Activated CD8-positive, alpha-beta T cell treated with anti-CD3 and anti-CD28 coated beads, Interleukin-2, amount 10 ng/mL, durations not matched to agents 7 days and 5 days (primary cell): ENCODE measurements around the gene CUL2. TPM values are rescaled to one million over a fixed set of nuclear protein-coding genes. Genes with fewer than 3 reads are reported as not detected.

Experiments
- ATAC-seq: fragments of 150-1000 bp; cut with Tn5 transposase; one replicate; pipeline ENCODE4 v1.10.0; 2021; ENCODE audit warnings: moderate library complexity
- CTCF ChIA-PET: fragments of 350-600 bp; sonication (Branson Sonifier 250); formaldehyde crosslinking; loops from one replicate; lab custom pipeline; 2021; ENCODE audit warnings: antibody characterized with exemption; lab: Charles Lee
- POLR2A ChIA-PET: fragments of 350-600 bp; sonication (Branson Sonifier 250); formaldehyde crosslinking; loops from one replicate; lab custom pipeline; 2021; ENCODE audit warnings: antibody characterized with exemption; lab: Charles Lee
- DNase-seq: peaks from one replicate; pipeline ENCODE4 v3.0.0-alpha.2; 2020
- H3K27ac Mint-ChIP-seq: one replicate; pipeline ENCODE4 v1.8.0; 2021; ENCODE audit warnings: mild to moderate bottlenecking, mixed read lengths
- H3K27me3 Mint-ChIP-seq: one replicate; pipeline ENCODE4 v1.8.0; 2021; ENCODE audit warnings: low read depth, mixed read lengths
- H3K36me3 Mint-ChIP-seq: one replicate; pipeline ENCODE4 v1.8.0; 2021; ENCODE audit warnings: low read depth, mixed read lengths
- H3K4me1 Mint-ChIP-seq: one replicate; pipeline ENCODE4 v1.8.0; 2021; ENCODE audit warnings: low read depth, mixed read lengths
- H3K4me3 Mint-ChIP-seq: one replicate; pipeline ENCODE4 v1.8.0; 2021; ENCODE audit warnings: mild to moderate bottlenecking, mixed read lengths
- H3K9me3 Mint-ChIP-seq: one replicate; pipeline ENCODE4 v1.8.0; 2022; ENCODE audit warnings: mixed read lengths; ENCODE audit not compliant: insufficient read depth
- total RNA-seq, 2 experiments: library from RNA; stranded (reverse); gene quantifications; one replicate each; pipeline ENCODE4 v1.2.3, GENCODE V29; 2021

Gene CUL2
- total RNA-seq, 2 experiments from 2014 or later = 33.8 to 38.7 TPM

DNA sequence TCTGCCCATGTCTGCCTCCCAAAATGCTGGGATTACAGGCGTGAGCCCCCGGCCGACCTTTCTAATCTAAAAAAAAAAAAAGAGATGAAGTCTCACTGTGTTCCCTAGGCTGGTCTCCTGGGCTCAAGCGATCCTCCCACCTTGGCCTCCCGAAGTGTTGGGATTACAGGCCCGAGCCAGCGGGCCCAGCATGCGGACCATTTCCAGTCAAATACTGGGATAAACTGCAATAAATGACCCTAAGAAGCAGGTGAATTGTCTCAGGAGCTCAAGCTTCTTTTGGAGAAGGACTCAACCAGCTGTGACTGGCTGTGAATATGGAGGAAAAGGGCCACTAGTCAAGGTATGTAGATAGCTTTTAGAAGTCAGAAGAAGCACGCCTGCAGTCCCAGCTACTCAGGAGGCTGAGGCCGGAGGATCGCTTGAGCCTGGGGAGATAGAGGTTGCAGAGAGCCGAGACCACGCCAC lies 36.0 kb upstream of the CUL2 start:
- H3K36me3 Mint-ChIP-seq = peaks cover 15% of the 10 kb centered on the region
- POLR2A ChIA-PET = interaction anchor here (0.6 to 6.5 kb wide), 25 partner anchors 9 to 227 kb away, joined by 3 to 201 read pairs (median 4); partner anchors contain the start of gene CUL2

DNA sequence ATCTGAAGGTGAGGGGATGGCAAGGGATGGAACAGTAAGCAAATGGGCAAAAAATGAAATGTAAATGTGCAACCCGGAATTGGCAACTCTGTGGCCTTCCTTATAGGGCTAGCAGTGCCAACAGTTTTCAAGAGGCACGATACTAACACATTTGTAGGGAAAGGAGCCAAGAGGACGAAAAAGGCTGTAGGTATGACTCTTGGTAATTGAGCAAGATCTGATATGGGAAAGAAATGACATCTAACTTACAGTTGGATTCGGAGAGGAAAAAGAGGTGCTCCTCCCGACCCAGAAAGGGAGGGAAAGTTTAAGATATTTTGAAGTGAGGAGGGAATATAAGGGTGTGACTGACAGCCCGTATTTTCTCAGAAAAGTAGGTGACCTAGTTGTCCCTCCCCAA lies 34.4 kb upstream of the CUL2 start:
- CTCF ChIA-PET = interaction anchor here (15.5 to 20.9 kb wide), 2 partner anchors 71 to 93 kb away, joined by 323 to 346 read pairs; no protein-coding TSS in a partner anchor
- Mint-ChIP-seq H3K27me3 (no peaks in the 10 kb centered on the region), H3K36me3 (peaks cover 7% of the 10 kb centered on the region), H3K27ac (no peak overlapping the region), H3K9me3 (no peaks in the 10 kb centered on the region), H3K4me3 (no peak overlapping the region), H3K4me1 (peaks cover 34% of the 10 kb centered on the region)
- POLR2A ChIA-PET = interaction anchor here (2.7 to 6.5 kb wide), 2 partner anchors 34 to 71 kb away, joined by 18 to 201 read pairs; partner anchors contain the start of gene CUL2
- no peak for DNase-seq
- ATAC-seq = no peak

More for the DNA sequence above, 36.0 kb upstream of the CUL2 start:
- Mint-ChIP-seq H3K4me1 (peaks cover 48% of the 10 kb centered on the region), H3K4me3 (peak overlapping the region; percentile 86), H3K9me3 (no peaks in the 10 kb centered on the region), H3K27ac (peak overlapping the region; percentile 93), H3K27me3 (no peaks in the 10 kb centered on the region)
- no peak for DNase-seq
- CTCF ChIA-PET = interaction anchor here (0.6 to 20.9 kb wide), 25 partner anchors 8 to 226 kb away, joined by 3 to 346 read pairs (median 5); no protein-coding TSS in a partner anchor
- ATAC-seq = no peak

DNA sequence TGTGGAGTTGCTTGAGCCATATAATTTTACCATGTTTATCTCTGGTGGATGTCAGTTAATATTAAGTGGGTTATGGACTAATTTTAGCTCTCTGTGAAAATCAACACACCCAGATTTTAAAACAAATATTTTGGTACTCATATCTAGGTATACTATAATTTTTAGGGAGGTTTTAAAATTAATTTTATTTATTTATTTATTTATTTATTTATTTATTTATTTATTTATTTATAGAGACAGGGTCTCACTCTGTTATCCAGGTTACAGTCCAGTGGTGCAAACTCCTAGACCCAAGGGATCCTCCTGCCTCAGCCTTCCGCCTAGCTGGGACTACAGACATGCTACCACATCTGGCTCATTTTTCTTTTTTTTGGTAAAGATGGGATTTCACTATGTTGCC lies 29.2 kb upstream of the CUL2 start:
- no peaks in the 10 kb centered on the region for H3K9me3 Mint-ChIP-seq
- H3K4me3 Mint-ChIP-seq = no peak overlapping the region

DNA sequence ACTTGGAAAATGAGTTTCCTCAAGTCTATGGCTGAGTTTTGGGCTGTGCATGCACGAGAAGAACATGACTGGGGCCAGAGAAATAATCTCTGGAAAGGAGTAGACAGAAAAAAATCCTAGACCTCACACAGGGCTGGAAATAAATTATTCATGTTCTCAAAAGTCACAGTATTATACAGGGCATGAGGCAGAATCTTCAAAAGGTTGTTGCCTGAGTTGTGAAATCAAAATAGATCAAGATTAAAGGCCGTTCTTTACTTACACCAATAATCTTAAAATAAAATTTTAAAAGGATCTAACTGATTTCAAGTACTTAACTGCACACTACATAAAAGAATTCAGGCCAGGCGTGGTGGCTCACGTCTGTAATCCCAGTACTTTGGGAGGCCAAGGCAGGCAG lies 22.4 kb upstream of the CUL2 start:
- CTCF ChIA-PET = no interaction called here

More for the DNA sequence above, 29.2 kb upstream of the CUL2 start:
- H3K36me3 Mint-ChIP-seq = no peaks in the 10 kb centered on the region
- DNase-seq (no peak), ATAC-seq (no peak)
- peaks cover 4% of the 10 kb centered on the region for H3K4me1 Mint-ChIP-seq
- ChIA-PET POLR2A (interaction anchor here (5.0 kb wide), 1 partner anchor 76 kb away, joined by 29 read pairs; no protein-coding TSS in a partner anchor), CTCF (interaction anchor here (0.7 to 20.9 kb wide), 12 partner anchors 28 to 444 kb away, joined by 3 to 346 read pairs (median 4); no protein-coding TSS in a partner anchor)
- peaks cover 3% of the 10 kb centered on the region for H3K27me3 Mint-ChIP-seq
- H3K27ac Mint-ChIP-seq = no peak overlapping the region

DNA sequence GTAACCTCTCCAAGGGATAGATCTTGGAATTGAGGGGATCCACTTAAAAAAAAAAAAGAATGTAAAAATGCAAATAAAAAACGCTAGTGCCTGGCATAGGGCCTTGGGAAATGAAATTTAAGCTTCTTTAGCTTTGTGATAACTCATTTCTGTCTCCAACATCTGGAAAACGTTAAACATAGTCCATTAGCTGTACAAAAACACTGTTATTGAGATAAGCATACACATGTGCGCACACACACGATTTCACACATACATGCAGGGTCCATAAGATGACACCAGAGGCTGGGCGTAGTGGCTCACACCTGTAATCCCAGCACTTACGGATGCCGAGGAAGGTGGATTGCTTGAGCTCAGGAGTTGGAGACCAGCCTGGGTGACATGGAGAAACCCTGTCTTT lies 13.7 kb upstream of the CUL2 start:
- no peaks in the 10 kb centered on the region for H3K36me3 Mint-ChIP-seq
- ChIA-PET POLR2A (interaction anchor here (0.8 kb wide), 1 partner anchor 421 kb away, joined by 3 read pairs; no protein-coding TSS in a partner anchor), CTCF (no interaction called here)
- no peaks in the 10 kb centered on the region for H3K9me3 Mint-ChIP-seq
- ATAC-seq = no peak
- no peak overlapping the region for H3K27ac Mint-ChIP-seq
- no peaks in the 10 kb centered on the region for H3K4me1 Mint-ChIP-seq
- H3K4me3 Mint-ChIP-seq = no peak overlapping the region
- H3K27me3 Mint-ChIP-seq = peaks cover 8% of the 10 kb centered on the region
- no peak for DNase-seq

More for the DNA sequence above, 22.4 kb upstream of the CUL2 start:
- Mint-ChIP-seq H3K36me3 (no peaks in the 10 kb centered on the region), H3K9me3 (no peaks in the 10 kb centered on the region), H3K27me3 (peaks cover 6% of the 10 kb centered on the region), H3K27ac (no peak overlapping the region), H3K4me3 (no peak overlapping the region), H3K4me1 (no peaks in the 10 kb centered on the region)
- POLR2A ChIA-PET = no interaction called here
- DNase-seq = no peak
- ATAC-seq = no peak

DNA sequence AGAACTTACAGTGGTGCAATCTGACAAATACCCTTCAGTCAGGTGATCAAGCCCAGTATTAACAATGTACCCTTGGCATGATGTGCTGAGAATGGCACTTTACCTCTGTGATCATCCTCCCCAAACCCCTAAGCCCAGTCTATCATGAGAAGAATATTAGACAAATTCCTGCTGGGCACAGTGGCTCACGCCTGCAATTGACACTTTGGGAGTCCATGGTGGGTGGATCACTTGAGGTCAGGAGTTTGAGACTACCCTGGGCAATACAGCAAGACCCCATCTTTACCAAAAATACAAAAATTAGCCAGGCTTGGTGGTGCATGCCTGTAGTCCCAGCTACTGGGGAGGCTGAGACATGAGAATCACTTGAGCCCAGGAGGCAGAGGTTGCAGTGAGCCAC lies 7.4 kb upstream of the CUL2 start:
- no peak for ATAC-seq
- no peak overlapping the region for H3K4me3 Mint-ChIP-seq
- no peaks in the 10 kb centered on the region for H3K9me3 Mint-ChIP-seq
- no peaks in the 10 kb centered on the region for H3K4me1 Mint-ChIP-seq
- no peak for DNase-seq
- H3K27me3 Mint-ChIP-seq = peaks cover 21% of the 10 kb centered on the region
- no peak overlapping the region for H3K27ac Mint-ChIP-seq
- no peaks in the 10 kb centered on the region for H3K36me3 Mint-ChIP-seq
- ChIA-PET CTCF (interaction anchor here (0.8 kb wide), 1 partner anchor 103 kb away, joined by 3 read pairs; no protein-coding TSS in a partner anchor), POLR2A (no interaction called here)

DNA sequence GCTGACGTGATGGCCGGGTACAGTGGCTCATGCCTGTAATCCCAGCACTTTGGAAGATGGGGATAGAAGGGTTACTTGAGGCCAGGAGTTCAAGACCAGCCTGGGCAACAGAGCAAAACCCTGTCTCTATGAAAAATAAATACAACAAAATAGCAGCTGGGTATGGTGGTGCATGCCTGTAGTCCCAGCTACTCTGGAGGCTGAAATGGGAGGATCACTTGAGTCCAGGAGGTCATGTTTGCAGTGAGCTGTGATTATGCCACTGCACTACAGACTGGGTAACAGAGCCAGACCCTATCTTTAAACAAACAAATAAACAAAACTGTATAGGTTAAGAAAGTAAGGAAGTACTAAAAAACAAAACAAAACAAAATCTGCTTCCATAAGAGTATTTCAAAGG lies 6.2 kb upstream of the CUL2 start:
- ChIA-PET CTCF (interaction anchor here (1.5 kb wide), 1 partner anchor 100 kb away, joined by 3 read pairs; no protein-coding TSS in a partner anchor), POLR2A (interaction anchor here (0.7 kb wide), 1 partner anchor 99 kb away, joined by 3 read pairs; no protein-coding TSS in a partner anchor)
- peaks cover 19% of the 10 kb centered on the region for H3K27me3 Mint-ChIP-seq
- no peak for ATAC-seq
- H3K4me3 Mint-ChIP-seq = no peak overlapping the region
- H3K9me3 Mint-ChIP-seq = no peaks in the 10 kb centered on the region
- H3K36me3 Mint-ChIP-seq = no peaks in the 10 kb centered on the region
- peaks cover 1% of the 10 kb centered on the region for H3K4me1 Mint-ChIP-seq
- no peak for DNase-seq
- H3K27ac Mint-ChIP-seq = no peak overlapping the region

DNA sequence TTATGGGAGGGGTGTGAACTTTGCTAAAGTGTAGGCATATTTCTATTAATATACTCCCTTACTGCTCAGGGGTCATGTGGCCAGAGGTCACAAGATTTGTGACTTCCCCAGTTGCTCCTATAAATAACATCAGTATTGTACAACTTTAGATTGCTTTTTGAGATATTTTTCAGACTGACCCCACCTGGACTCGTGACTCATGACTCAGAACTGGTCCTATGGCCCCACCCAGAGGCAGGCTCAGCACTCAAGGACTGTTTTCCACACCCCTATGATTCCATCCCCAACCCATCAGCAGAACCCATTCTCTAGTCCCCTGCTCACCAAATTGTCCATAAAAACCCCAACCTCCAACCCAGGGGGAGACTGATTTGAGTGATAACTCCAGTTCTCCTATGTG lies 2.7 kb upstream of the CUL2 start:
- H3K36me3 Mint-ChIP-seq = peaks cover 4% of the 10 kb centered on the region
- POLR2A ChIA-PET = interaction anchor here (0.7 kb wide), 1 partner anchor 360 kb away, joined by 3 read pairs; no protein-coding TSS in a partner anchor
- peaks cover 26% of the 10 kb centered on the region for H3K4me1 Mint-ChIP-seq
- peak; percentile 22 for DNase-seq
- ATAC-seq = no peak
- peaks cover 8% of the 10 kb centered on the region for H3K27me3 Mint-ChIP-seq
- H3K9me3 Mint-ChIP-seq = no peaks in the 10 kb centered on the region
- no peak overlapping the region for H3K4me3 Mint-ChIP-seq
- H3K27ac Mint-ChIP-seq = no peak overlapping the region
- CTCF ChIA-PET = no interaction called here

DNA sequence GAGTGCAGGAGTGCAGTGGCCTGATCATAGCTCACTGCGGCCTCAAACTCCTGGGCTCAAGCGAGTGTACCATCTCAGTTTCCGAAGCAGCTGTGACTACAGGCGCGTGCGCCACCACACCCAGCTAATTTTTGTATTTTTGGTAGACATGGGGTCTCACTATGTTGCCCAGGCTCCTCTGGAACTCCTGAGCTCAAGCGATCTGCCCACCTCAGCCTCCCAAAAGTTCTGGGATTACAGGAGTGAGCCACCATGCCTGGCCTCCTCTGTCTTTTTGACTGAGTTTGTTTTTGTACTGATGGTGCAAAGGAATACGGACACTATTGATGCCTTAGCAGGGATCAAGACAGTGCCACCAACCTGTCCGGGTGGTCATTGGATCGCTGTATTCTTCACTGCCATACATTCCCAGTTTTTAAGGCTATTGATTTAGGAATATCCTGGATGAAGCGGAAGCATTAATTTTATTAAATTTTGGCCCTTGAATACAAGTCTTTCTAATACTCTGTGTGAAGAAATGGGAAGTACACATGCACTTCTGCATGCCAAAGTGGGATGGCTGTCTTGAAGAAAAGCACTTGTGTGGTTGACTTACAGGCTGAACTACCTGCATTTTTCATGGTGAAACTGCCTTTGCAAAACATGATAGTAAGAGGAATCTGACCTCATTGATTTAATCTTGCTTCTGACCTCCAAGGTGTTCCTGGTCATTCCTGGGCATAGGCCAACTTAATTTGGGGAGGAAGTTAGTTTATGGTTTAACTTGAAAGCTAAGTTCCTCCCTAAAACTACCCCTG lies 2.1 kb upstream of the CUL2 start:
- CTCF ChIA-PET = interaction anchor here (1.0 to 1.3 kb wide), 3 partner anchors 28 to 130 kb away, joined by 3 read pairs; partner anchors contain the start of gene CREM
- no peaks in the 10 kb centered on the region for H3K9me3 Mint-ChIP-seq
- no peak overlapping the region for H3K4me3 Mint-ChIP-seq
- ATAC-seq (no peak), DNase-seq (no peak)
- H3K27me3 Mint-ChIP-seq = peaks cover 8% of the 10 kb centered on the region
- POLR2A ChIA-PET = interaction anchor here (0.5 to 2.6 kb wide), 3 partner anchors 34 to 359 kb away, joined by 3 to 18 read pairs (median 3); partner anchors contain the start of gene CREM
- H3K36me3 Mint-ChIP-seq = peaks cover 9% of the 10 kb centered on the region
- H3K27ac Mint-ChIP-seq = no peak overlapping the region
- peaks cover 32% of the 10 kb centered on the region for H3K4me1 Mint-ChIP-seq

DNA sequence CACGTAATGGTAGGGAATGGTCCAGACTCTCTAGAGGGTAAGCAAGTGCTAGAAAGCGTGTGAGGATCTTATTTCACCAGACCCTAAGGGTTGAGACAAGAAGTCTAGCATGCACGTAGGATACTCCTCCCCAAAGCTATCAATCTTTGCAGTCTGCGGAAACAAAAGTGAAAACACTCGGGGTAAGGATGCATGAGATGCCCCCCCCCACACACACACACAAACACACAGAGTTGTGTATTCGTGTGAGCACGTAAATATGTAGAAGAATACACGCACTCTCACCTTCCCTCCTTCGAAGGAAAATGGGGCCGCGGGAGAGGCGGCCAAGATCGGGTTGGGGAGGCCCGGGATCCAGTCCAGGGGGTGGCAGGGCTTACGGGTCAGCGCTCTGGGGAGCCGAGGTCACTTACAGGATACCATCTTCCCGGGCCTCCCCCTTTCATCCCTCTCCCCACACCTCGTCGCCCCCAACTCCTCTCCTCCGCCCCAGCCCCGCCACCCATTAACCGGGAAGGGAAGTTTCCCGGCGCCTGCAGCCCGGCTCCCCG lies 455 bp downstream of the CUL2 start:
- POLR2A ChIA-PET = interaction anchor here (0.6 to 2.6 kb wide), 3 partner anchors 36 to 1291 kb away, joined by 3 to 18 read pairs (median 6); partner anchors contain the start of gene CREM
- H3K4me1 Mint-ChIP-seq = peaks cover 43% of the 10 kb centered on the region
- ATAC-seq (peak; percentile 40), DNase-seq (peak; percentile 38)
- peak overlapping the region; percentile 96 for H3K4me3 Mint-ChIP-seq
- H3K27ac Mint-ChIP-seq = peak overlapping the region; percentile 97
- peaks cover 5% of the 10 kb centered on the region for H3K27me3 Mint-ChIP-seq
- H3K36me3 Mint-ChIP-seq = peaks cover 13% of the 10 kb centered on the region
- no peaks in the 10 kb centered on the region for H3K9me3 Mint-ChIP-seq
- CTCF ChIA-PET = interaction anchor here (0.8 to 1.5 kb wide), 5 partner anchors 27 to 127 kb away, joined by 3 to 4 read pairs (median 3); no protein-coding TSS in a partner anchor

DNA sequence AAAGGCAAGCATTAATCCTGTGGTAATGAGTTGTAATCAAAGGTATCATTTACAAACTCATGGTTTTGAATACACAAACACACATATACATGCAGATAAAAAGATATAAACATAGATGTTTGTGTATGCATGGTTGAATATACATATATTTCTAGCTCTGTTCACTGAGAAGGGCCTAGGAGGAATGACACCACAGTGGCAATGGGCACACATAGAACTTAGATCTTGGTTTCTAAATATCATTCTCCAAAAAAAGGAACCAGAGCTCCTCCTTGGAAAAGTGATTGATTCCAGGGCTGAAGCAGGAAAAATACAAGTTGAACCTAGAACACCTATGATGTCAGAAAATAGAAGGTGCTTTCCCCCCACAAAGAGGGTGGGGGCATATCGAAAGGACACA lies 6.9 kb downstream of the CUL2 start:
- no peak for ATAC-seq
- H3K4me3 Mint-ChIP-seq = no peak overlapping the region
- peaks cover 5% of the 10 kb centered on the region for H3K9me3 Mint-ChIP-seq
- no peak overlapping the region for H3K27ac Mint-ChIP-seq
- H3K4me1 Mint-ChIP-seq = peaks cover 22% of the 10 kb centered on the region
- CTCF ChIA-PET = no interaction called here
- peaks cover 39% of the 10 kb centered on the region for H3K36me3 Mint-ChIP-seq
- no peak for DNase-seq
- POLR2A ChIA-PET = no interaction called here
- H3K27me3 Mint-ChIP-seq = no peaks in the 10 kb centered on the region
